GM12874 (cell line): ENCODE data around the gene RRBP1.

Experiments used
- TF ChIP-seq, protein P1 (sequence below): IDR thresholded peaks from 2 replicates; pipeline ENCODE4 v1.5.1; 2011; ENCODE audit warnings: low read depth, mild to moderate bottlenecking, control low read depth, low read length, moderate library complexity; ENCODE audit not compliant: insufficient read depth

Gene RRBP1

DNA sequence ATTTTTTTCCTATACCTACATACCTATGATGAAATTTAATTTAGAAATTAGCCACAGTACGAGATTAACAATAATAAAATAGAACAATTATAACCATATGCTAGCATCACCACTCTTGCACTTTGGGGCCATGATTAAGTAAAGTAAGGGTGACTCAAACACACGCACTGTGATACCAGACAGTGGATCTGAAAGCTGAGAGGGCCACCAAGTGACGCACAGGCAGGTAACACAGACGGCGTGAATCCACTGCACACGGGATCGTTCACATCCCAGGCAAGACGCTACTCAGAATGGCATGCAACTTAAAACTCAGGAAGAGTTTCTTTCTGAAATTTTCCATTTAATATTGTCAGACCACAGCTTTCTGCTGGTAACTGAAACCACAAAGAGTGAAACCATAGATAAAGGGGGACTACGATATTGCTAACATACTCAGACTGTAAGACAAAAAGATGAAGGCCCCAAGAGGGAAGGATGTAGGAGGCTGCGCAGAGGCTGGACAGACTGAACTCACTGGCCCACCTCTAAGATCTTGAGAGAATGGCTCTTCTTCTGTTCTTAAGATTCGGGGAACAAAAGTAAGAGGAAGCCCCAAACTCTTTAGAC, 17.9 kb downstream of the RRBP1 start:
- TF ChIP-seq, protein P1, sequence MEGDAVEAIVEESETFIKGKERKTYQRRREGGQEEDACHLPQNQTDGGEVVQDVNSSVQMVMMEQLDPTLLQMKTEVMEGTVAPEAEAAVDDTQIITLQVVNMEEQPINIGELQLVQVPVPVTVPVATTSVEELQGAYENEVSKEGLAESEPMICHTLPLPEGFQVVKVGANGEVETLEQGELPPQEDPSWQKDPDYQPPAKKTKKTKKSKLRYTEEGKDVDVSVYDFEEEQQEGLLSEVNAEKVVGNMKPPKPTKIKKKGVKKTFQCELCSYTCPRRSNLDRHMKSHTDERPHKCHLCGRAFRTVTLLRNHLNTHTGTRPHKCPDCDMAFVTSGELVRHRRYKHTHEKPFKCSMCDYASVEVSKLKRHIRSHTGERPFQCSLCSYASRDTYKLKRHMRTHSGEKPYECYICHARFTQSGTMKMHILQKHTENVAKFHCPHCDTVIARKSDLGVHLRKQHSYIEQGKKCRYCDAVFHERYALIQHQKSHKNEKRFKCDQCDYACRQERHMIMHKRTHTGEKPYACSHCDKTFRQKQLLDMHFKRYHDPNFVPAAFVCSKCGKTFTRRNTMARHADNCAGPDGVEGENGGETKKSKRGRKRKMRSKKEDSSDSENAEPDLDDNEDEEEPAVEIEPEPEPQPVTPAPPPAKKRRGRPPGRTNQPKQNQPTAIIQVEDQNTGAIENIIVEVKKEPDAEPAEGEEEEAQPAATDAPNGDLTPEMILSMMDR: no peak

DNA sequence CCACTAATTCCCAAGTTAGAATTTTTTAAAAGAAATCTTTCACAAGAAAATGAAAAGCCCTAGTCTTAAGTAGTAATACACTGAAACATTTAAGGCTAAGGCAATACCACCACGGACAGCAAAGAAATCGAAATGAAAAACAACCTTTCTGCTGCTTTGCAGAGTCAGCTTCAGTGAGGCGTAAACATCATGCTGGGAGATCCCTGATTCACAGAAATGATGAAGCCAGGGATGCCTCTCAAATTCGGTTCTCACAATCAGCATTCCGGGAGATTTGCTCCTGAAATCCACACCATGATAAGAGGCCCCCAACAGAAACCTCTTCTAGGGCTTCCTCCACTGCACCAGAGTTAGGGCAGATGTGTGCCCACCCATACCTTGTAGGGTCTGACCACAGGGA, 18.6 kb downstream of the RRBP1 start:
- TF ChIP-seq, protein P1: no peak

DNA sequence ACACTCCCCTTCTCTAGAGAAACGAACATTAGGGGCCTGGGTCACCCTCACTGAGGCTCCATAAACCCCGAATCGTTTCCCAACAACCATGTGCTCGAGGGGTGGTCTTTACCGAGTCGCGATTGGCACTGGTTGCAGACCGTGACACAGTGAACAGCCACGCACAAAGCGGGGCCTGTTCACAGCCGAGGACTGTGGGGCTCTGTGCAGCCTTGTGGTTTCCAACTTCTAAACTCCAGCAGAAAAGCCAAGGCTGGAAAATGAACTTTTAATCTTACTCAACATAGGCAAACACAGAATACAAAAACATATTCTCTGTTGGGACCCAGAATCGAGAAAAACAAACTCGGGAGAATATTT, 19.0 kb downstream of the RRBP1 start:
- TF ChIP-seq, protein P1: no peak

DNA sequence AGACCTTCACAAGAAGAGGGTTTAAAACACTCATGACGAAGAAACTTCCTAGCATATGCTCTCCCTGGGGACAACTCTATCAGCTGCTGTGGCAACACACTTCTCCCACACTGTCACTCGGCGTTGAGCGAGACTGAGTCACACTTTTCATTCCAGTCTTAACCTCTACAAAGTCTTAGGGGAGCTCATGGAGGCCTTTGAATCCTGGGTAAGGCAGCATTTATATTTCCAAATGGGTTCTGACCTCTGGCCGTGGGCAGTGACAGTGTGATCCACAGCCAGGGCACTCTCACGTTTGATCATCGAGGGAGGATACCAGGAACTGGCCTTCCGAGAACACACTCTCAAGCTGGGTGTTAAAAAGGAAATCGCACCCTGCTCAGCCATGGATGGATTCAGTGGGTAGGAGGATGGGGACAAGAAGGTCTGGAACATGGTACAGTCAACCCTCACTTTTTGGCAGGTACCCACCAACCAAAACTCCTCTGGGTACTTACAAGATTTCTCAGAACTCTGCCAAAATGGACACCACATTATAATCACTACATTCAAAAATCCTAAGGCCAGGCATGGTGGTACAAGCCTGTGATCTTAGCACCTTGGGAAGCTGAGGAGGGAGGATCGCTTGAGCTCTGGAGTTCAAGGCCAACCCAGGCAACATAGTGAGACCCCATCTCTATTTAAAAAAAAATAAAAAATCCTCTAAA, 19.6 kb downstream of the RRBP1 start:
- TF ChIP-seq, protein P1: no peak

DNA sequence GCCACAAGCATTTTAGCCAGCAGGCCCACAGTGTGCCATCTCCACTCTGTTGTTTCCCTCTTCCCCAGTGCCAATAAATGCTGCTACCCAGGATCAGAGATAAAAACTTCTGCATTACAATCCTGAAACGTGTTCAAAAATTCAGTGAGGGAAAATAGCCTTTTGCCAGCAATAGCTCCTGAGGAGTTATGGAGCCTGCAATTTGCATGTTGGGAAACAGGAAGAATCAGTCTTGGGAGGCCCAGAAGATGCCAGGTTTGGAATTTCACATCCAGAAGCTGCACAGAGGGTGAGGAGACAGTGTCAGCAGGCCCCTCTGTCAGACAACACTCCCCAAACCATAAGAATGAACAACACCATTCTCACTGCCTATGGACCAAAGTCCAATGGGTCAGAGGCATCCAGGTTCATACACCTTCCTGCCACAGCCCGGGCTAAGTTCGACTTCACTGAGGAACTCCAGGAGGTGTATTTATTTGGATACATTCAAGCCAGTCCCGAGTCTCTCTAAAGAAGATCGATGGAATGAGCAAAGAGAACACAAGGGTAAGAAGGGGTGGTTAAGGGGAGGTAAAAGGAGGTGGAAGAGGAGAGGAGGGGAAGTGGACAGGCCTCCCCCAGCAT, 20.8 kb downstream of the RRBP1 start:
- TF ChIP-seq, protein P1: no peak

DNA sequence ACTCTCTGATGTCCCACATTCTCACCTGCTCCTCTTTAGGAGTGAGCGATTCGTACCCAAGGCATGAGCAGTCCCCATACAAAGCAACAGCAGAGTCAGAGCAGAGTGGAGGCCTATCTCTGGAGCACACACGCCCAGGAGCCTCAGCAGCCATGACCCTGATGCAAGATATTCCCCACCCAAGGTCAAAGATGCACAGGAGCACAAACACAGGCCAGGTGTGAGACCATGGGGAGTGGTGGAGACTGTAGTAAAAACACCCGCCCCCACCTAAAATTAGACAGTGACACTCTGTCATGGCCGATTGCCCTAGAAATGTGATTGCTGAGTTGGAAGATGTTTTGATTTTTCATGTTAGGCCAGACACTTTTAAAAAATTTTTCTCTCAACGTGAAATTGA, 21.4 kb downstream of the RRBP1 start:
- TF ChIP-seq, protein P1: no peak

DNA sequence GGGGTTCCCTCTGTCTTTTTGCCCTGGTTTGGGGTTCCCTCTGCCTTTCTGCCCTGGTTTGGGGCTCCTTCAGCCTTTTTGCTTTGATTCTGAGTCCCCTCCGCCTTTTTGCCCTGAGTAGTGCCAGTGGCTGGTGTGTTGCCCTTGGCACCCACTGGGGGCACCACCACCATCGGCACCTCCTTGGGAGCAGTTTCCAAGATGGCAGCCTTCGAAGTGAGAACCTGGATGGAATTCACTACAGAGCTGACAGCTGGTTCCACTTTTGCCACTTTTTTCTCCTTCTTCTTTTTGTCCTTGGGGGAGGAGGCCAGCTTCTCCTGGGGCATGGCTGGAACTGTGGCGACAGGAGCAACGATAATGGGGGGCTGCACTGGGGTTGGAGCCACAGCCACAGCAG, 22.2 kb downstream of the RRBP1 start:
- TF ChIP-seq, protein P1: no peak
